Ovary (tissue), 9 donors: ENCODE data around the gene ANKDD1B. TPM values are rescaled to one million over a fixed set of nuclear protein-coding genes. Genes with fewer than 3 reads are reported as not detected.

Experiments
- DNase-seq, 5 donors: peaks; one replicate each; pipeline ENCODE4 v3.0.0-alpha.2; 2019 to 2020
- H3K27ac ChIP-seq, 2 donors: fragments of 200-600 bp; one replicate each; pipeline versions ENCODE4 v1.5.1 to v1.8.0; 2019 to 2022
- H3K27me3 ChIP-seq: fragments of 200-600 bp; one replicate; pipeline ENCODE4 v1.8.0; 2022
- H3K36me3 ChIP-seq: fragments of 200-600 bp; sonication (generic); one replicate; pipeline ENCODE4 v1.5.1; 2019
- H3K4me1 ChIP-seq: one replicate; pipeline ENCODE4 v1.8.1; 2013; ENCODE audit warnings: mild to moderate bottlenecking, moderate library complexity; ENCODE audit not compliant: insufficient read depth
- H3K4me3 ChIP-seq: fragments of 200-600 bp; sonication (generic); one replicate; pipeline ENCODE4 v1.5.1; 2017
- H3K9me3 ChIP-seq, 2 donors: fragments of 200-600 bp in 1 of 2; sonication (generic) in 1 of 2; one replicate each; pipeline versions ENCODE4 v1.5.1 to v1.8.1; 2013 to 2019; ENCODE audit warnings: mild to moderate bottlenecking in 1 of 2, moderate library complexity in 1 of 2
- EP300 ChIP-seq: sonication (generic); formaldehyde crosslinking; IDR thresholded peaks from one replicate; pipeline ENCODE4 v1.6.1; 2017; ENCODE audit warnings: antibody characterized with exemption
- POLR2A ChIP-seq: fragments of 450-650 bp; IDR thresholded peaks from one replicate; pipeline ENCODE4 v1.6.1; 2017; ENCODE audit warnings: antibody characterized with exemption, mild to moderate bottlenecking, moderate library complexity
- WGBS, 3 donors: extraction: QIAGEN DNeasy Blood & Tissue Kit in 1 of 3; methylation state at CpG; one replicate each; pipeline versions ENCODE4 v1.1.5 to v1.1.7; 2013 to 2017; 5-methylcytosine and 5-hydroxymethylcytosine counted together
- intact Hi-C, 4 donors: fragments of 100-400 bp; cut with DNase I; formaldehyde crosslinking; loops; one replicate each; pipeline versions ENCODE4 v1.11.0 to v1.15.1; 2022 to 2023
- polyA plus RNA-seq, 2 donors: library from polyadenylated mRNA; stranded (reverse); fragments of 200-250 nt in 1 of 2; fragments of 350-450 nt in 1 of 2; fragmentation: Illumina TruSeq in 1 of 2; extraction: RNeasy Lipid Tissue Mini Kit (QIAGEN cat#74804) in 1 of 2; gene quantifications; one replicate each; pipeline ENCODE4 v1.2.3, GENCODE V29; 2013 to 2014
- total RNA-seq, 7 donors: library from RNA; depleted of rRNA in 2 of 7; stranded (reverse); fragments of >200 nt in 2 of 7; fragmentation: NEBNext Ultra II Directional in 3 of 7; extraction: Animal tissue kit (Norgen Biotek cat#: 25700) in 3 of 7; gene quantifications; one replicate each; pipeline versions ENCODE4 v1.1.0 to v1.2.4, GENCODE V29; 2016 to 2023
- TF ChIP-seq, protein P1 (sequence below), 3 donors: fragments of 450-650 bp in 2 of 3; fragments of 200-600 bp in 1 of 3; IDR thresholded peaks; one replicate each; pipeline versions ENCODE4 v1.5.1 to v1.8.0; 2016 to 2022; ENCODE audit warnings: antibody characterized with exemption in 3 of 3, mild to moderate bottlenecking in 1 of 3
- donor health status: DM: no; HTN: no; CAD: no; lungs with moderate emphysema.
- donor health status: DM: no; HTN: no; CAD: no.
- donor health status: Bipolar disorder and iron deficiency.
- donor health status: DM: yes; HTN: yes; CAD: no.
- donor health status: DM: no; HTN: no; CAD: no.
- donor health status: DM: yes; HTN: yes; CAD: no.

ANKDD1B gene
- total and polyA plus RNA-seq, 9 donors, result 0.34 to 6.8 (median 0.79) TPM; not detected in 2

DNA sequence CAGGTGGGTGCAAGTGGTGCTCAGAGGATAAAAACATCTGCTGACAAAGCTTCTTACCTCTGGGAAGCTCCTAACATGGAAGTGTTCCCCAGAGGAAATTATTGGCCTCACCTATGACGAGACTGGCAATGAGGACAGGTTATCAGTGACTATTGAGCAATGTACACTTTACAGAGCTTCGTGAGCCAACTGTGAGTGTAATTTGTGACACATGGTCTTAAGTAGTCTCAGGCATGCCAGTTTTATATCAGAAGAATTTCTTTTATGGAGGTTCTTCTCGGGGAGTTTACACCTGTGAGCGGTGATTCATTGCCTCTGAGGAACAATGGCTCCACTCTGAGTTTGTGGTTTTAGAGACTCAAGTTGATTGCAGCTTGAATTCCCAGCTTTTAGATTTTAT lies 11.3 kb downstream of the ANKDD1B start:
- WGBS, 3 donors, result 91 to 97% (median 96%) methylated on average over 4 of the region's 4 CpGs
- H3K27ac ChIP-seq, result no peak overlapping the region
- peaks cover 5% of the 10 kb centered on the region for H3K4me1 ChIP-seq
- H3K9me3 ChIP-seq, result no peaks in the 10 kb centered on the region
- no peaks in the 10 kb centered on the region for H3K27me3 ChIP-seq
- no peak for TF ChIP-seq POLR2A
- TF ChIP-seq, protein P1, sequence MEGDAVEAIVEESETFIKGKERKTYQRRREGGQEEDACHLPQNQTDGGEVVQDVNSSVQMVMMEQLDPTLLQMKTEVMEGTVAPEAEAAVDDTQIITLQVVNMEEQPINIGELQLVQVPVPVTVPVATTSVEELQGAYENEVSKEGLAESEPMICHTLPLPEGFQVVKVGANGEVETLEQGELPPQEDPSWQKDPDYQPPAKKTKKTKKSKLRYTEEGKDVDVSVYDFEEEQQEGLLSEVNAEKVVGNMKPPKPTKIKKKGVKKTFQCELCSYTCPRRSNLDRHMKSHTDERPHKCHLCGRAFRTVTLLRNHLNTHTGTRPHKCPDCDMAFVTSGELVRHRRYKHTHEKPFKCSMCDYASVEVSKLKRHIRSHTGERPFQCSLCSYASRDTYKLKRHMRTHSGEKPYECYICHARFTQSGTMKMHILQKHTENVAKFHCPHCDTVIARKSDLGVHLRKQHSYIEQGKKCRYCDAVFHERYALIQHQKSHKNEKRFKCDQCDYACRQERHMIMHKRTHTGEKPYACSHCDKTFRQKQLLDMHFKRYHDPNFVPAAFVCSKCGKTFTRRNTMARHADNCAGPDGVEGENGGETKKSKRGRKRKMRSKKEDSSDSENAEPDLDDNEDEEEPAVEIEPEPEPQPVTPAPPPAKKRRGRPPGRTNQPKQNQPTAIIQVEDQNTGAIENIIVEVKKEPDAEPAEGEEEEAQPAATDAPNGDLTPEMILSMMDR (IDR thresholded peaks at IDR 0.05), result no peak
- no peak for TF ChIP-seq EP300
- no peaks in the 10 kb centered on the region for H3K36me3 ChIP-seq
- H3K4me3 ChIP-seq, result no peak overlapping the region
- DNase-seq, result no peak
- intact Hi-C loops, result no loop called here

GRCh38 chr5:75623846-75624245 lies 12.6 kb downstream of the ANKDD1B start:
- H3K27me3 ChIP-seq, result no peaks in the 10 kb centered on the region
- DNase-seq, result no peak
- no peak overlapping the region for H3K27ac ChIP-seq
- H3K9me3 ChIP-seq, result no peaks in the 10 kb centered on the region
- TF ChIP-seq EP300 (no peak), POLR2A (no peak)
- TF ChIP-seq, protein P1 (IDR thresholded peaks at IDR 0.05), result no peak
- H3K36me3 ChIP-seq, result no peaks in the 10 kb centered on the region
- intact Hi-C loops, result no loop called here
- H3K4me1 ChIP-seq, result peaks cover 3% of the 10 kb centered on the region
- no peak overlapping the region for H3K4me3 ChIP-seq

DNA sequence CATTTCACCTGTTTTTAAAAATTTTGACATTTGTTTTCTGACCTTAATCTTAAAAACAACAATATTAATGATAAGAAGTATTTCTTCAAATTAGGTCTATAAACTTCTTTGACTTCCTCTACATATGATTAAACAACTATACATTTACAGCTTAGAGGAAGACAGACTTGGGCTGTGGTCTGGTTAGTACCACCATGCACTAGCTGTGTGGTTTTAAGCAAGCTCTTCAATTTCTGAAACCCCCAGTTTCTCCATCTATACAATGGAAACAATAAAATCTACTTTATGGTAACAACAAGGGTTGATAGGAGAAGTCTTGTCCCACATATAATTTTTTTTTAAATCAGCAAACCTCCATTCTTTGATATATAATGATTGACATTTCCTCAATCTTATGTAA lies 15.7 kb downstream of the ANKDD1B start:
- H3K4me1 ChIP-seq, result peaks cover 1% of the 10 kb centered on the region
- DNase-seq, result no peak
- TF ChIP-seq, protein P1 (IDR thresholded peaks at IDR 0.05), result no peak
- TF ChIP-seq EP300, result no peak
- TF ChIP-seq POLR2A, result no peak
- no peak overlapping the region for H3K4me3 ChIP-seq
- intact Hi-C loops, result no loop called here
- H3K27ac ChIP-seq, result no peak overlapping the region
- no peaks in the 10 kb centered on the region for H3K27me3 ChIP-seq
- H3K9me3 ChIP-seq, result no peaks in the 10 kb centered on the region
- no peaks in the 10 kb centered on the region for H3K36me3 ChIP-seq

DNA sequence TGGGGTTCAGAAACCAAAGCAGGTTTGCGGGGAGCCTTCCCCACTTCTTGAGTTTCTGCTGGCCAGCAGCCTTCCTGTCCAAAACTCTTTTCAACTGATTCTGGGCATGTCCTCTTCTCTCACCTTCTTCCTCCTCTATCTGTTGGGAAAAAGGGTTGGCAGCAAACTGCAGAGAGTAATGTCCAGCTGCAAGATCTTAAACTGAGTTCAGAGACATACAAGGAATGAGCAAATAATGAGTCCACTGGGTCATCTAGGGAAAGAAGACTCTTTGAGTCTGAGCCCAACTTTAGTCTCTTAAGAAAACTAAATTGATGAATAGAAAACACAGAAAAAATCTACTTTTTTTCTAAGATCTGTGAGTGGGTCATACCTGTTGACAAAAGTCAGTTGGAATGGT lies 16.5 kb downstream of the ANKDD1B start:
- Histone ChIP-seq H3K9me3 (no peaks in the 10 kb centered on the region), H3K4me1 (peaks cover 1% of the 10 kb centered on the region), H3K27me3 (no peaks in the 10 kb centered on the region), H3K4me3 (no peak overlapping the region), H3K36me3 (no peaks in the 10 kb centered on the region), H3K27ac (no peak overlapping the region)
- DNase-seq, result no peak
- TF ChIP-seq POLR2A (no peak), EP300 (no peak)
- TF ChIP-seq, protein P1 (IDR thresholded peaks at IDR 0.05), result no peak
- intact Hi-C loops, result no loop called here
- 98 to 100% (median 100%) methylated on average over 1 of the region's 1 CpG for WGBS, 3 donors

- intact Hi-C loops, result no loop called here
- Histone ChIP-seq H3K27ac (no peak overlapping the region), H3K27me3 (no peaks in the 10 kb centered on the region), H3K9me3 (no peaks in the 10 kb centered on the region), H3K4me1 (no peaks in the 10 kb centered on the region), H3K4me3 (no peak overlapping the region), H3K36me3 (no peaks in the 10 kb centered on the region)
- TF ChIP-seq POLR2A (no peak), EP300 (no peak)
- TF ChIP-seq, protein P1 (IDR thresholded peaks at IDR 0.05), result no peak
- WGBS, 3 donors, result 96 to 99% (median 98%) methylated on average over 2 of the region's 2 CpGs
- no peak for DNase-seq
Observed at GRCh38 chr5:75630875-75631274, 19.6 kb downstream of the ANKDD1B start.
